NCI-H146 treated with DMSO at 0.1 percent for 48 hours (cell line): Measurements from ENCODE around the gene WDR35.

Experiments
- DNase-seq: peaks from one replicate; lab custom pipeline; 2025; ENCODE audit not compliant: unreplicated experiment; lab: John Stamatoyannopoulos, UW

WDR35 gene

GRCh38 chr2:19989667-19990415 lies at the start of gene WDR35:
Gene WDR35 (minus strand): TSS chr2:19990105. CDS start chr2:19990015, 90 bp downstream.
- DNase-seq: peak; percentile 81

GRCh38 chr2:20037660-20038059 lies 47.8 kb upstream of the WDR35 start:
- DNase-seq: no peak

- DNase-seq: no peak
Measured at GRCh38 chr2:20035955-20036666, 46.2 kb upstream of the WDR35 start.

GRCh38 chr2:20034821-20035220 lies 44.9 kb upstream of the WDR35 start:
- DNase-seq: no peak

- DNase-seq: no peak
Measured at GRCh38 chr2:20034218-20034617, 44.3 kb upstream of the WDR35 start.

GRCh38 chr2:20033322-20033721 lies 43.4 kb upstream of the WDR35 start:
- DNase-seq: no peak

GRCh38 chr2:20030224-20030623 lies 40.3 kb upstream of the WDR35 start:
- DNase-seq: no peak

GRCh38 chr2:20027705-20028434 lies 38.0 kb upstream of the WDR35 start:
- no peak for DNase-seq

GRCh38 chr2:20027260-20027677 lies 37.4 kb upstream of the WDR35 start:
- no peak for DNase-seq

GRCh38 chr2:20025065-20025786 lies 35.3 kb upstream of the WDR35 start:
- no peak for DNase-seq

GRCh38 chr2:20023688-20024087 lies 33.8 kb upstream of the WDR35 start:
- no peak for DNase-seq

- no peak for DNase-seq
Measured at GRCh38 chr2:20021405-20022009, 31.6 kb upstream of the WDR35 start.

- DNase-seq: no peak
Measured at GRCh38 chr2:20019747-20020146, 29.8 kb upstream of the WDR35 start.

GRCh38 chr2:20018601-20019152 lies 28.8 kb upstream of the WDR35 start:
- DNase-seq: no peak

GRCh38 chr2:20016346-20016745 lies 26.4 kb upstream of the WDR35 start:
- DNase-seq: no peak

- DNase-seq: peak; percentile 9
Measured at GRCh38 chr2:20015482-20016083, 25.7 kb upstream of the WDR35 start.

GRCh38 chr2:20013126-20013849 lies 23.4 kb upstream of the WDR35 start:
- no peak for DNase-seq

GRCh38 chr2:20012282-20013125 lies 22.6 kb upstream of the WDR35 start, which contains the start of gene MATN3:
Gene MATN3 (minus strand): TSS chr2:20012668. CDS start chr2:20012631, 37 bp downstream.
- no peak for DNase-seq

GRCh38 chr2:20012032-20012281 lies 22.1 kb upstream of the WDR35 start:
- no peak for DNase-seq
